ENCODE data around the gene FBXO36. TPM values are rescaled to one million over a fixed set of nuclear protein-coding genes. Genes with fewer than 3 reads are reported as not detected.

The FBXO36 gene
- polyA plus RNA-seq, 1 donor (not counting 4 experiments of a cell fraction or from before 2014, with no cell fraction given): 1.7 TPM

DNA sequence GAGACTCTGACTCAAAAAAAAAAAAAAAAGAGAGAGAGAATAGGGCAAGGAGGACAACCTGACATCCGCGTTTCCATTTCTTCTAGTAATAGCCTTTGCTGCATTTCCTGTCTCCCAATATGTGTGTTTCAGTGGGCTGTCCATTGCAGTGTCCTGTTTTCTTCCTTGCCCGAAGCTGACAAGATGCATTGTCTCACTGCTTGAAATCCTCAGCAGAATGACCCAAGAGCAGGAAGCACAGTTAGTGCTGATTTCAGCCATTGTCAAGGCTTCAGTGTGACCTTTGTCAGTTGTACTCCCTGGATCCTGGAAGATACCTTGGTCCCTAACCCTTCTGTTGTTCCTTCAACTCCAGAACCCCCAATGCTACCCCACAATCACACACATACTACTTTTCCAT lies 75.3 kb downstream of the FBXO36 start:
- no peak overlapping the region for H2AFZ ChIP-seq (ENCODE audit: control insufficient read depth, low read length)
- FAIRE-seq (peak; percentile 29), DNase-seq (ENCODE audit: low read depth, low spot score) (no peak)
- H4K20me1 ChIP-seq (ENCODE audit: control insufficient read depth, extremely low read depth, insufficient read depth, low read length): no peaks in the 10 kb centered on the region
- no peaks in the 10 kb centered on the region for H3K79me2 ChIP-seq (ENCODE audit: control insufficient read depth, insufficient read depth, low read length)
- H3K9me1 ChIP-seq (ENCODE audit: control insufficient read depth, extremely low read depth, insufficient read depth, low read length): no peaks in the 10 kb centered on the region
- H3K4me3 ChIP-seq (ENCODE audit: control insufficient read depth in 2 of 3, extremely low read depth in 1 of 3, insufficient read depth in 2 of 3, low read depth in 1 of 3, low read length in 3 of 3): no peak overlapping the region
- no peak overlapping the region for H3K27ac ChIP-seq (ENCODE audit: control insufficient read depth, insufficient read depth, low read length)
- dilution Hi-C loops (cut with MboI; ENCODE audit: extremely low pct_ligation_motif_present, low sequenced_read_pairs): no loop called here
- no peaks in the 10 kb centered on the region for H3K9me3 ChIP-seq (ENCODE audit: control insufficient read depth, low read depth, low read length)
- no peaks in the 10 kb centered on the region for H3K27me3 ChIP-seq (ENCODE audit: control insufficient read depth, extremely low read depth, insufficient read depth, low read length)
- no peaks in the 10 kb centered on the region for H3K4me1 ChIP-seq (ENCODE audit: control insufficient read depth, extremely low read depth, insufficient read depth, low read length)
- H3K9ac ChIP-seq (ENCODE audit: control insufficient read depth, extremely low read depth, insufficient read depth, low read length): no peak overlapping the region
- H3K36me3 ChIP-seq (ENCODE audit: control insufficient read depth in 2 of 2, extremely low read depth in 1 of 2, insufficient read depth in 2 of 2, low read length in 2 of 2): no peaks in the 10 kb centered on the region
- H3K4me2 ChIP-seq (ENCODE audit: control insufficient read depth, extremely low read depth, insufficient read depth, low read depth, low read length): no peak overlapping the region
- no peak for TF ChIP-seq CTCF (optimal IDR thresholded peaks at IDR 0.05 in 1 of 3, IDR thresholded peaks at IDR 0.05 in 1 of 3, conservative IDR thresholded peaks at IDR 0.05 in 1 of 3; ENCODE audit: extremely low read depth in 1 of 3, insufficient read depth in 2 of 3, low read length in 3 of 3)

DNA sequence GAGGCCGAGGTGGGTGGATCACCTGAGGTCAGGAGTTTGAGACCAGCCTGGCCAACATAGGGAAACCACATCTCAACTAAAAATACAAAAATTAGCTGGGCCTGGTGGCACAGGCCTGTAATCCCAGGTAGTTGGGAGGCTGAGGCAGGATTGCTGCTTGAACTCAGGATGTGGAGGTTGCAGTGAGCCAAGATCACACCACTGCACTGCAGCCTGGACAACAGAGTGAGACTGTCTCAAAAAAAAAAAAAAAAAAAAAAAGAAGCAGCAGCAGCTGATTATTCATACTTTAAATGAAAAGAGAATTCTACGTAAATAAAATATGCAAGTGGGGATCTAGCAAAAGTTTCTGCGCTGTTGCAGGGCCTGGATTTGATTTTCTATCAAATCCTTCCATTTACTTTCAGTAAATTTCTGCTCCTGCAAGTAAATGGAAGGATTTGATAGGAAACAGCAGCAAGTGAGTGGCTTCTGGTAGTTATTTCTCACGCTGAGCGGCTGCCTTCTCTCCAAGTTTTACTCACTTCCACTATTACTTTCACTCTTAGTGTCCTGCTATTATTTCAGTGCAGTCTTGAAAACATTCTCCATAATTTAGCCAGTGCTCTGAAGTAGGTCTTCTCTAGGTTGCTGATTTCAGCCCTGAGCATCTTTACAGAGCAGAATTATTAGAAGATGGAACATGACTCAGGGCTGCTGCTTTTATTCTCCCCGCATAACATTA lies 78.0 kb downstream of the FBXO36 start:
- Histone ChIP-seq H3K79me2 (ENCODE audit: control insufficient read depth, insufficient read depth, low read length) (no peaks in the 10 kb centered on the region), H3K27me3 (ENCODE audit: control insufficient read depth, extremely low read depth, insufficient read depth, low read length) (no peaks in the 10 kb centered on the region), H3K4me1 (ENCODE audit: control insufficient read depth, extremely low read depth, insufficient read depth, low read length) (no peaks in the 10 kb centered on the region), H3K4me3 (ENCODE audit: control insufficient read depth in 2 of 3, extremely low read depth in 1 of 3, insufficient read depth in 2 of 3, low read depth in 1 of 3, low read length in 3 of 3) (no peak overlapping the region), H3K9me3 (ENCODE audit: control insufficient read depth, low read depth, low read length) (no peaks in the 10 kb centered on the region), H3K27ac (ENCODE audit: control insufficient read depth, insufficient read depth, low read length) (no peak overlapping the region), H3K4me2 (ENCODE audit: control insufficient read depth, extremely low read depth, insufficient read depth, low read depth, low read length) (no peak overlapping the region), H2AFZ (ENCODE audit: control insufficient read depth, low read length) (no peak overlapping the region), H3K9ac (ENCODE audit: control insufficient read depth, extremely low read depth, insufficient read depth, low read length) (no peak overlapping the region), H3K36me3 (ENCODE audit: control insufficient read depth in 2 of 2, extremely low read depth in 1 of 2, insufficient read depth in 2 of 2, low read length in 2 of 2) (no peaks in the 10 kb centered on the region), H4K20me1 (ENCODE audit: control insufficient read depth, extremely low read depth, insufficient read depth, low read length) (no peaks in the 10 kb centered on the region), H3K9me1 (ENCODE audit: control insufficient read depth, extremely low read depth, insufficient read depth, low read length) (no peaks in the 10 kb centered on the region)
- TF ChIP-seq EZH2 (IDR thresholded peaks at IDR 0.05; ENCODE audit: low read length) (no peak), CTCF (optimal IDR thresholded peaks at IDR 0.05 in 1 of 3, IDR thresholded peaks at IDR 0.05 in 1 of 3, conservative IDR thresholded peaks at IDR 0.05 in 1 of 3; ENCODE audit: extremely low read depth in 1 of 3, insufficient read depth in 2 of 3, low read length in 3 of 3) (no peak)
- no peak for FAIRE-seq
- dilution Hi-C loops (cut with MboI; ENCODE audit: extremely low pct_ligation_motif_present, low sequenced_read_pairs): no loop called here
- no peak for DNase-seq (ENCODE audit: low read depth, low spot score)

All from keratinocyte (primary cell).